NCI-H2029 (cell line): Measurements from ENCODE around the gene LRMDA.
"Not testable (repeated sequence)": the region's sequence is repeated elsewhere in the genome, so short reads cannot be mapped to it uniquely, and the experiment has no call there.

Source experiments
- DNase-seq: peaks from one replicate; lab custom pipeline; 2025; lab: John Stamatoyannopoulos, UW

Gene LRMDA

DNA sequence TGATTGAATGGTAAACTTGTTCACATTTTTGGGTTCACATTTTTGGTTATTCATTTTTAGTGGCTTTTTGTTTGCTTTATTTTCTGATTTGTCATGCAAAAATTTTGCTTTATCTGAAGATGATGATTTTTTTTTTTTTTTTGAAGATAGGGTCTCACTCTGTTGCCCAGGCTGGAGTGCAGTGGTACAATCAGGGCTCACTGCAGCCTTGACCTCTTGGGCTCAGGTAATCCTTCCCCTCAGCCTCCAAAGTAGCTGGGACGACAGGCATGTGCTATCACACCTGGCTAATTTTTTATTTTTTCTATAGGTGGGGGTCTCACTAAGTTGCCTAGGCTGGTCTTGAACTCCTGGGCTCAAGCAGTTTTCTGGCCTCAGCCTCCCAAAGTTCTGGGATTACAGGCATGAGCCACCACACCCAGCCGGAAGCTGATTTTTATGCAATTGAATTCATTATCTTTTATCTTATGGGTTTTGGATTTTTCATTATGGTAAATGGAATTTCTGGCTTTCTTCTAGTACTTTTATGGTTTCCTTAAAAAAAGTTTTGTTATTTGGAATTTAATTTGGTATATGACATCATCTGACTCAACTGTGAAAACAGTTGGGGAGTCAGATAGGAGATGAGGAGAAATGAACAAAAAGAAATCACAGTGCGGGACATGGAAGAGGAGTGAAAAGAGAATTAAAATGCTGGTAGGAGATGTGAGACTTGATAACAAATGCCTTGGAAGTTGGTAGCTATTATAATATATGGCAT lies 158.7 kb downstream of the LRMDA start:
- no peak for DNase-seq

DNA sequence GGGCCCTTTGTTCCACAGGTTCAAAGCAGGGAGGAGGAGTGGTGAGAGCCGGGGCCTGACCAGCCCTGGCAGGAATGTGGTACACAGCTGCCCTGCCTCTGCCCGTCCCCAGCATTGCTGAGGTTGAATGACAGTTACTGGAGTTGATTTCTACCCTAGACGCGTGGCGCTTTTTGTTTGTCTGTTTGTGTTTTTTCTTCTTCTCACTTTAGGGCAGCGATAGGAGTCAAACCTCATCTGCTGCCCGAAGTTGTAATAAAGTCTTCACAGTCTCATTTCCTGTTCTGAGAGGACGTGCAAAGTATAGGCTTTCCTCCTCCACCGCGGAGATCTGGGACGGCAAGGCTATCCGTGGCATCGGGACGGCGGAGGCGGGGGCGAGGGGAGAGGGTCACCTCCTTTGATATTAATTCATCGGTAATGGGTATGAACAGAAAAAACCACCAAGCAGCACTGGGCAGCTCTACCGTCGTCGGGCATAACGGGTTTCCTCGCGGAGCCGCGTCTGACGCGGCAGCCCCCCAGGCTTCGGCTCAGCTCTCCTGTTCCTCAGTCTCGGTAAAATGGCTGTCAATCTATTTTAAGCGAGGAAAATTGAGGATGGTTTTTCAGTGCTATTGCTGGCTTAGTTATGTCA lies 160.8 kb downstream of the LRMDA start:
- no peak for DNase-seq

DNA sequence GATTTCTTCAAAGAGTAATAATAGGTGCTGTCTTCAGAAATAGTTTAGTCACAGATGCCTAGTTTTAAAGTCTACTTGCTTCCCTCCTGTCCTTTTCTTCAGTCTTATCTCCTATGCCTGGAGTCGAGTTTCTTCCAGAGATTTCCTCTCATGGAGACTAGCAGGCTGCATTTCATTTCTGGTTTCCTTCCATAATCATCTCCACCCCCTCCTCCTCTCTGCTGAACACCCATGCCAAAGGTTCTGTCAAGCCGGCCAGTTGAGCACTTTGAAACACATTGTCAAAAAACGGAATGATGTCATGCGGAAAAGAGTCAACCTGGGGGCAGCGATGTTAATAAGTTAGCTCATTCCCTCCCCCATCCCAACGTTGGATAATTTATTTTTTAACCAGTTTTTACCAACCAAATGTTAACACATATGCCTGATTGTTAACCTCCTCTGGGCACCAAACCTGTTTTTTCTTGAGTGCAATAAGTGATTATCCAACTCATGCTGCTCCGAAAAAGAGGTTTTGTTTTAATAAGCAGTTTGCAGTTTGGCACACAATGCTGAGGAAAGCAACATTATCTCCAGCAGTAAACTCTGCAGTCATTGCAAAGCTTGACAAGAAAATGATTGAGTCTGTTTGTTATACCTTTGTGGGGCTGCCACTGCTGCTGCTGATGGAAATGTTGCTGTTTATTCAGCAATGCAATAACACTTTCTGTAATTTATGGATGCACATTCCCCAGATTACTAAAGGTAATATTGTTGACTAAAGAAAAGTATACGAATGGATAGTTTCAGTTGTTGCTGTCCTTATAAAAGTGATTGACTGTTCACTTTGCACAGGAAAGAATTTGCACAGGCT lies 161.6 kb downstream of the LRMDA start:
- no peak for DNase-seq

DNA sequence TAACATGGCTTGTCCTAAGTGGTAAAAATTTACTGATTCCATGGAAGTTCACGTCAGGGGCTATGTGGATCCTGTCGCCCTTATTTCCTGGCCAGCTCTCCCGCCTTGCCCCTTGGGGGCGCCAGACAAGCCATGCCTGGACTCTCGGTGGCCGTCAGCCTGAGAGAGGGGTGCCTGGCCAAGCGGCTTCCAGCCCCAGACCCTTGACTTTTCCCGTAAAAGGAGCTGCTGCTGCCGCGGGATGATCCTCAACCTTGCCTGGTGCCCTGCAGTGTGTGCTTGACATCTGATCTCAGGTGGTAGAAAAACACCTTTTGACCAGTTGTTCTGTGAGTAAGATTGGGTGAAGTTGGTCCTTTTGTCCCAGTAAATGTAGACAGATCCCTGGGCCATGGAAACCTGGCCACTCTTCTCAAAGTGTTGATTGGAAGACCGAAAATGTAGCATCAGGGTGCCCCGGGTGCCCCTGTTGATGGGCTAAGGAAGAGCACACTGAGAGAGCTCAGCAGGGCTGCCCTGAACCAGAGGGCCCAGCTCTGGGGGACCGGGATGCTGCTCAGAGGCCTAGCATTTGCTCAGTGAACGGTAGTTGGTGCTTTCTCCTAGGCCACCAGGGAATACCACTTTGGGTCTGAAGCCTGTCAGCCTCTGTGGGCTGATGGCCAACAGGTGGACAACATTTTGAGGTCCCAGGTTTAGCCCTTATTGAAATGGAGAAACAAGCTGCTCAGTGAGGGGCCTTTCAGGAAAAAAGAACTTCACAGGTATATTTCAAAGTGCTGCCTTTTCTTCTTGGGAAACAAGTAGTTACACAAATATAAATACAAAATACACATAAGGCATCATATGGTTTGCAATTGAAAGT lies 162.5 kb downstream of the LRMDA start:
- no peak for DNase-seq

DNA sequence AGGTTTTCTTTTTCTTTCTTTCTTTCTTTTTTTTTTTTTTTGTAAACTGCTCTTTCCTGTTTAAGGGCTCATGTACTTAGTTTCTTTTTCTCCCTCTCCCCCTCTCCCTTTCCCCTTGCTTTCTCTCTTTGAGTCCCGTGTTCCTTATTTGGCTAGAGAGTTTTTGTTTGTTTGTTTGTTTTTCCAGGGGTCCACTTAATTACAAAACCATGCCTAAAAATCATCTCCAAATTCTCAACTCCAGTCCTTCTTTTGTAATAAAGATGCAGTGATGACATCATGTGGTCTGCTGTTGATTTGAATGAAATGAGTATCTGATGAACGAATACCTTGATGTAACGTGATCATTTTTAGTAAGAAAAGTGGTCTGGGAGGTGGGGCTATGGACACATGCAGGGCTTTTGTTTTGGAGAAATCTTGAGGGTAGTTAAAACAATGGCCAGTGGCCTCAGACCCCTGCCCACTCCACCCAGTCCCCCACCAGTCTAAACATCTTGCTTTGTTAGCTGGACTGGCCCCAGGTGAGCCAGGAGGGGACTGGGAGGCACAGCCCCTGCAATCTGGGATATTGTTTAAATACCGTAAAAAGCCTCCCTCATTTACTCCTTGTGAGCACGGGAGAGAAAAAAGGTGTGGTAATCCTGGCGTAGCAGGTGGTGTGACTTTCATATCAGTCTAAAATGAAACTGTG lies 165.7 kb downstream of the LRMDA start:
- DNase-seq, result no peak

DNA sequence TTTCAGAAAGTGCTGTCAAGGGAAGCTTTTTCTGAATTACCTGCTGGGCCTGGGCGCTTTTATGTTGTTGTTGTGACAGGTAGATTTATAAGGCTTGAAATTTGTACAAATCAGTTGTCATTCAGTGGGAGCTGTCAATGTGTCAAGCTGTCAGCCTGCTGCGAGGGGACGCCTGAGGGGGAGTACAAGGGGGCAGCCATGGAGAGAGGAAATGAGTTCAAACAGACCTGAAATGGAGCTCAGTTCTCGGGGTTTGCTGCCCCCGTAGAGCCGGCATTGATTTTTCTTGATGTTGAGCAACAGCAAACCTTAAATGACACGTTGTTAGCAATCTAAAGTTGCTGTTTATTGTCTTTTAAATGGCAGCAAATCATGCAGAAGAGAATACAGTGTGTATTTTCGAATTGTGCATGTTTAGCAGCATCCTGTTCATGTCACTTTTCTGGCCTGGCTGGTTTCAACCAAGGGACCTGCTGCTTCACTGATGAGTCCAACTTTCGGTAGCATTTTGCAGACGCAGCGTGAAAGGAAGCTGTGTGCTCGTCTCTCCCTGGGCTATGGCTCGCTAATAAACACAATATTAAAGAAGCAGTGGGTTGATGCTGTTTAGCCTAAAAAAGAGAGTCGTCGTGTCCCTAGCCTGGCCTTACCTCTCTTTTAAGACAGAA lies 166.5 kb downstream of the LRMDA start:
- DNase-seq, result no peak

DNA sequence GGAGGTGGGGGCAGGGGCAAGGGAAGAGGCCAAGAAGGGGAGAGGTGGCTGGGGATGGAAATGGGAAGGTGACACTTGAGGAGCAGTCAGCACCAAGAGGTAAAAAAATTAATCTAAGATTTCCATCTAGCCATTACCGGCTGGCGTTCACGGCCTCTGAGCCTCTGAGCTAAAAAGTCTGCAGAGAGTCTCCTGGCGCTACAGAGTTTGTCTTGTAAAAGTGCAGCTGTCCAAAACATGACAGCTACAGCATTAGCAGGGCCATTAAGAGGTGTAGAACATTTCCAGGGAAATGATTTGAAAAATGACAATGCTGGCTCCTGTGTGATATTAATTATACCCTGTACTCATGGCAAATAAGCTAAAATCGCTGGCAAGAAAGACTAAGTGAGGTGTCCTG lies 167.6 kb downstream of the LRMDA start:
- no peak for DNase-seq

DNA sequence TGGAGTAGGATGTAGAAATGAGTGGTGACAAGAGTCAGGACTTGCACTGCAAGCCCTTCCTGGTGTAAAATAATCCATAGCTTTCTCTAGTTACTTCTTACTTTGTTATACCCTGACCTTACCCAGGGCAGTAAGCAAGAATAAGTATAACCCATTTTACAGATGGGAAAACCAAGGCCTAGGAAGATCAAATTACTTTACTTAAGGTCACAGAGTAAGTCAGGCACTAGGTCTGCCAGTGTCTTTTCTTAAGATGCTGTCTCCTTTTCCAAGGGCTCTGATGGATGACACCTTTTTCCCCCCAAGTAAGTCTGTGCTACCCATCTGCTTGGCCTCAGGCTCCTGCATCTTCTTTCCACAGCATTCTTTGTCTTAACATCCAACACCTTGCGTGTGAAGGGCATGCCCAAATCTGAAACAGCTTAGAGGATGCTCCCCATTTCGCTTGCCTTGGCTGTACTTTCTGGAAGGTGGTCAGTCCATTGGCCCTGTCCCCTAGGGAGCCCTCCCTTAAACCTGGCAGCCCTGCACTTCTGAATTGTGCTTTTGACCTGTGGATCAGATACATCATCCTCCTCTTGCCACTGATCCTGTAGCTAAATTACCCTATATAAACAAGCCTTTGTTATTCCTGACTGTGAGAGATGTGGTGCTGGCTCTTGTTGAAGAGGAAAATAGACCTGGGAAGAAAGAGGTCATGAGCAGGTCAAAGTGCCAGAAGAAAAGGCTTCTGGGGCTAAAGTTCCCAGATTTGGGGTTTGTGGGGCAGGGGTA lies 168.6 kb downstream of the LRMDA start:
- DNase-seq, result no peak

DNA sequence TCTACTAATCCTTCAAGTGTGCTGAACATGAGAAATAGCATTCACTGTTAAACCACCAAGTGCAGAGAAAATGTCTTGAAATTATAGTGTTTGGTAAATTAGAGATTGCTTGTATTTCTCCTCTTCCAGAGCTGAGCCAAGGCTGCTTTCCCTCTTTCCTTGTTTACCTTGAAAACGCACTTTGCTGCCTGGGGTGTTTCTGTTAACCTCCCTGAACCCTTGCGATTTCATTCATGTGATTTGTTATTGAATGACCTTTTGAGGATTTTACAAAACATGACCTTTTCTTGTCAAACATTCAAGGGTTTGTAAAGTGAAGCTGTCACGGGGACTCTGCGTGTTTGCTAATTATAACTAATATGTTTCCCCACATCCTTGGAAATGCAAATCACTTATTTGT lies 169.4 kb downstream of the LRMDA start:
- DNase-seq, result no peak

DNA sequence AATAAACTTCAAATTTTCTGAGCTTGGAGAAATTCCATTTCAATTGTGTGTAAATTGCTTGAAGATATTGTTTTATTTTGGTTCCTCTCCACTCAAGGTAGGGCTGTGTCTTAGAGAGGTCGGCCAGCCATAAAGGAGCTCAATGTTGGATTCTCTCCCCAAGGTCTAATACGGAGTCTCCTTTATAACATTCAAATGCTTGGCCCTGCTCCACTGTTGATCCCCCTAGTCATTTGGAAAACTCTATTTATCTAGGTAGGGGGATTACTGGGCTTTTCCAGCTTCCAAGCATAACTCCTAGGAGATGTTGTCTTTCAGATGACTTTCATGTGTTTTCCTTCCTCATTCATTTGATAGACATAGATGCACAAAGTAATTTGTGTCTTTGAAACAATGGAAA lies 170.9 kb downstream of the LRMDA start:
- no peak for DNase-seq

DNA sequence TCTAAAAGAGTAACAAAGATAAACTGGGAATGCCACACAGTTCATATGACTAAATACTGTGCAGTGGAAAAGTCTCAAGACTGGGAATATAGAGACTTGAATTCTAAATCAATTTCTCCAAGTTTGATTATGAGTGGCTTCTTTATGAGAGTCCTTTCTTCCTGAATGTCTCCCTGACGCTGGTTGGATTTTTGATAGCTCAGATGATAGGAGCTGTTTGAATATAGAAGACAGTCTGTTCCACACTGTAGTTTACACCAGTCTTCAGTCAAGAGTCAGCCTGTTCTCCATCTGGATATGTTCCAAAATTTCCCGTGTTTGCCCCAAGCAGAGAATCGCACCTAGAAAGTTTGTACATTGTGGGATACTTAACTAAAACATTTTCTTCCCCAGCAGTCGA lies 173.7 kb downstream of the LRMDA start:
- DNase-seq, result no peak

DNA sequence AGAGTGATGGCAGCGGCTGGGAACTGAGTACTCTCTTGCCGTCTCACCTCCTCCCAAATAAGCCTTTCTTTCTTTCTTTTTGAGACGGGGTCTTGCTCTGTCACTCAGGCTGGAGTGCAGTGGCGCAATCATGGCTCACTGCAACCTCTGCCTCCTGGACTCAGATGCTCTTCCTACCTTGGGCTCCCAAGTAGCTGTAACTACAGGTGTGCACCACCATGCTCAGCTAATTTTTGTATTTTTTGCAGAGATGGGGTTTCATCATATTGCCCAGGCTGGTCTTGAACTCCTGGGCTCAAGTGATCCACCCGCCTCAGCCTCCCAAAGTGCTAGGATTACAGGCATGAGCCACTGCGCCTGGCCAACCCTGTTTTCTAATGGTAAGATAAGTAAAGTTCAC lies 174.4 kb downstream of the LRMDA start:
- not testable (repeated sequence) for DNase-seq

DNA sequence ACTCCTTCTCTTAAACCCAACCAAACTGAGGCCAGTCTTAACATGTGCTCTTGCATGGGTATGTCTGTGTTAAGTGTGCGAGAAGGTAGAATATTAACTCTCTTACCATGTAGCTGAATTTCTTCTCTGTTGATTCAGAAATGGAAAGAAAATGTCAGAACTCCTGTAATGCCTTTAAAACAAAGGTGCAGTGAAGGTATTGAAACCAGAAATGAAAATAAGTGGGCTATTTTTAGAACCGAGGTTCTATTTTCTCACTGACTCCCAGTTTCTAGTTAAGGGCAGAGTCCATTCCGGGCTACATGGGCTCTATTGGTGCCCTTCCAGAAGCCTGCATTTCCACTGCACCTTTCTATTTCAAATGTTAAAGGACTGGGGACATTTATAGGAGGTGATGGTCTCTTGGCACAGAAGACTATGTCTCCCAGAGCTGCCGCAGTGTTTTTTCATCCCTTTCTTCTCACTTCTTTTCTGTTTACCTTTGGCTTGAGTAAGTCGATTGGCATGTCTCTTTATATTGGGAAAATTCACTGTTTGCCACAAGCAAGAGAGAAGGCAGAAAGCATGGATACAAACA lies 174.9 kb downstream of the LRMDA start:
- no peak for DNase-seq

DNA sequence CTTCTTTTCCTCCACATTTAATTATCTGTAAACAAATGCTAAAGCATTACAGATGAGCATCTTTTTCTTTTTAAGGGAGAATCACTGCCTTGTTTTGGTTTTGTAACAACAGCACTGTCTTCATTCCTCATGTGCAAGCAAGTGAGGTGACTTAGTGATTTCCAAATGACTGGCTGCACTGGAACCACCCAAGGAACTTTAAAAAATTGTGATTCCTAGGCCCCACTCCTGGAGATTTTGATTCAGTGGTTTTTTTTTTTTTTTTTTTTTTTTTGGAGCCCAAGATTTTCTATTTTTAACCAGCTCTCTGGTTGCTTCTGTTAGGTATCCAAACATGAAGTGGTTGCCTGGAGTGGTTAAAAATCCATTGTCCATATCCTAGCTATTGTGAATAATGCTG lies 176.2 kb downstream of the LRMDA start:
- DNase-seq, result no peak

DNA sequence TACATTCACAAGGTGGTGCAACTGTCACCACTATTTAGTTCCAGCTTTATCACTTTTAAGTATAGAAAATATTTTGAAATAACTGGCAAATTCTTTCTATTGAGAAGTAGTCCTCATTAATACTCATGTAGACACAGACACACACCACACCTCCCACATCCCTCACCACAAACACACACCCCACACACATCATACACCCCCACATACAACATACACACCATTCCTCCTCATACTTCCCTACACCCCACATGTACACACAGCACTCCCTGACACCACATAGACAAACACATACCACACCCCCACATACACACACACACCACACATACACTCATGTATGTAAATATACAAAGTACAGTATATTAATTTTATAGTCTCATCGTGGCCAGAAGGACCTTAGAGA lies 178.8 kb downstream of the LRMDA start:
- no peak for DNase-seq

DNA sequence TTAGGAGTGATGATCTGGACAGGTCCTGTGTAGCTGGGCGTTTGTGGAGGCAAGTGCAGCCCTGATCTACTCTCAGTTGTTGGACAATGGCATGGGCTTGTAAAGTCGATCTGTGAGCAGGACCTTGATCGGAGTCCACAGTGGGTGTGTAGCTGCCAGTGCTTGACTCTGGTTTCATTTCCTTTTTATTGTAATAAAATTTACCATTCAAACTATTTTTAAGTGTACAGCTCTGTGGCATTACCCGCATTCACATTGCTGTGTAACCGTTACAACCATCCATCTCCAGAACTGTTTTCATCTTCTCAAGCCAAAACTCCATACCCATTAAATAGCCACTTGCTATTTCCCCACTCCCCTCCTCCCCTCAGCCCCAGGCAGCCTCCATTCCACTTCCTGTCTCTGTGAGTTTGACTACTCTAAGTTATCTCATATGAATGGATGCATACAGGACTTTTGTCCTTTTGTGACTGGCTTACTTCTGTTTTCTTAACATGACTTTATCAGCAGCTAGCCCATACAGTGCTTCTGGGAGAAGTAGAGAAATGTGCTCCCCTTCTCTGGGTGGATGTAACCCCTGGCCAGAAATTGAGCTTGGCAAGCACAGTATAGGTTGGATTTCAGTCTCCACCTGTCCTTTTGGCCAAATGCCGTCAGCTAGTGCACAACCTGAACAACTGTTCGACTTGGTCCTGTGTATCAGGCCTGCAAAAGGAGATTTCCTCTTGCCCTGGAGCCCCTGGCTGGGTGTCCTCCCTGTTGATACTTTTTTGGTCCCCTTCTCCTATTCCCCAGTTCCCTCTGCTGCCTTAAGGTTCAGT lies 180.0 kb downstream of the LRMDA start:
- DNase-seq, result no peak

DNA sequence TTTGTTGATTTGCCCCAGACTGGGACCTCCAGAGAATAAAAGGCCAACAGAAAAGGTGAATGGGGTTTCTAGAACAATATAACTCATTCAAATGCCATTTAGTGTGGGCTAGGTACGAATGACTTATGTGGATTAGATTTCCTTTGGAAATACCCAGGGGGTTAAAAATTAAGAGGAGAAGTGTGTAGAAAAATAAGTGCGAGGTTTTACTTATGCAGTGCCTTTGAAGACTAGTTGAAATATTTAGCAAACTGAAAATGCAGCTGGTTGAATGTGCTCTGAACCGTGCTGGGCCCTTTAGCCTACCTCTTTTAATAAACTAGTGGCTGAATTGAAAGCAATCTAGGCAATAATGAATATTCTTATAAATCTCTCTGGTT lies 180.6 kb downstream of the LRMDA start:
- DNase-seq, result no peak

DNA sequence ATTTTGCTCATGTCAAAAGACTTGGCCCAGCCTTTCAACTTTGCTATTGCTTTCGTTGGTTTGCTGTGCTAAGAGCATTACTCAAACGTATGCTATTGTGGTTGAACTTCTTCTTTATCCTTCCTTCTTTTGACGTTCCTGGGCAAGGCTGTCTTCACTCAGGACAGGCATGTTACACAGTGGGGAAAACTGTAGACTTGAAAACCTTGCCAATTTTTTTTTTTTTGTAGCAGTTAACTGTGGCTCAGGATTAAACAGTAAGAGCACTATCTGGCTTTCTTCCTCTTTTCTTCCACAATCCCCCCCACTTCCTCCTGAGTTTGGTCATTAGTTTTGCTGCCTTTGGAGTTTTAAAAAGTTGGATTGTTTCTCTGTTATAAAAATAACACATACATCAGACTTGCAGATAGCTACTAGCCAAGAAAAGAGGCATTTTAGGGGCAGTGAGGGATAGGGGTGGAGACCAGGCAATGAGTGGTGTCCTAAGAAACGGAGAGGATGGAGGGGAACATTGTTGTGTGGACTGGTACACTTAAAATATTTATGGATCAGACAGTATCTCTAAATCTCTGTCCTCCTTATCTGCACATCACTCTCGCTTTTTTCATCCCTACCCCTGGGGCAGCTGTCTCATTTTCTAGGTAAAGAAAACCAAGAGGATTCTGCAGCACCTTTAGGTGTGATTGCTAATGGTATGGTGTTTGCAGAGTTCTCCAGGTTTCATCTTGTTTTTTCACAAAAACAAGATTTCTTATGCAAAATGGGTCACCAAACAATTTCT lies 181.7 kb downstream of the LRMDA start:
- no peak for DNase-seq
